ENCODE data around the gene BCLAF1. TPM values are rescaled to one million over a fixed set of nuclear protein-coding genes. Genes with fewer than 3 reads are reported as not detected.

BCLAF1 gene
- total and polyA plus RNA-seq, 9 of the 15 experiments (the other 6 are each of a cell fraction or from before 2014, with no cell fraction given) = 65.4 to 286 (median 165) TPM

DNA sequence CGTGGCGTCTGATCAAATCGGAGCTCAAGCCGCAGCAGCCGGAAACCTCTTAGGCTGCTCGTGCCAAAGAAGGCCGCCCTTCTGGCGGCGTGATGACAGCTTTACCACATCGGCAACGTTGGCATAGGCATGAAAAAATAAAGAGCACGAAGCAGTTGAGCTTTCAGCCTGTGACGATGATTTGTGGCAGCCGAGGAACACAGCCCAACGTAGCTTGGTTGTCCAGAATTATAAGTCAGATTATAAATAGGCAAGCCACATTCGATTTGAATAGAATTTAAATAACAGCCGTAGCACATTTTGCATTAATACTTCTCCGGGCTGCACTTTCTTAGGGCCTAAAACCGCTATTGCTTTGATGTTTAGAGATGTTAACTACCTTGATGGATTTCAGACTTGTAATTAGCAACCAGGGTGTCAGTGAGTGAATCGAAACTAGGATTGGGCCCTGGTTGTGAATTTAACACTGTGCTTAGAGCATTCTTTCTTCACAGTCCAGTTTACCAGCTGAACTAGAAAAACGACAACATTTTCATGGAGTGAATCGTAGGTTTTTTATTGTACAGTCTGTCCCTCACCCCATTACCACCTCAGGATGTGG lies 864 bp upstream of the BCLAF1 start (continued):
- no peak for TF ChIP-seq RBFOX2 (IDR thresholded peaks at IDR 0.05; ENCODE audit: low read depth, low read length)
- no peak for TF ChIP-seq GTF2F1 (IDR thresholded peaks at IDR 0.05; ENCODE audit: low read depth, low read length)
- no peak for TF ChIP-seq BCLAF1 (IDR thresholded peaks at IDR 0.05; ENCODE audit: borderline replicate concordance in 1 of 2, control insufficient read depth in 1 of 2, low read depth in 2 of 2, low read length in 1 of 2)
- TF ChIP-seq POLR2H (tag; IDR thresholded peaks at IDR 0.05; ENCODE audit: low read depth) = no peak
- TF ChIP-seq MEIS2 (IDR thresholded peaks at IDR 0.05; ENCODE audit: partially characterized antibody) = peak; percentile 89
- TF ChIP-seq ZHX1 (conservative IDR thresholded peaks at IDR 0.05; ENCODE audit: low read length) = no peak
- no peak for TF ChIP-seq ZNF280A (IDR thresholded peaks at IDR 0.05; ENCODE audit: low read depth, partially characterized antibody)
- no peak for TF ChIP-seq THRAP3 (IDR thresholded peaks at IDR 0.05; ENCODE audit: borderline replicate concordance)
- no peak for TF ChIP-seq RFX5 (IDR thresholded peaks at IDR 0.05; ENCODE audit: low read depth, low read length)
